Thymus (tissue), 11 donors: ENCODE data around the gene C17orf67. TPM values are rescaled to one million over a fixed set of nuclear protein-coding genes. Genes with fewer than 3 reads are reported as not detected.

Experiments used
- DNase-seq, 9 donors: peaks; one replicate each; pipeline ENCODE4 v3.0.0-alpha.2; 2013; ENCODE audit warnings: low spot score in 9 of 9, low read depth in 6 of 9, missing footprints in 1 of 9
- H3K27ac ChIP-seq, 2 donors: one replicate each; pipeline ENCODE4 v1.5.1; 2013; ENCODE audit warnings: control low read depth in 1 of 2, low read depth in 1 of 2, low read length in 1 of 2, mild to moderate bottlenecking in 1 of 2, moderate library complexity in 1 of 2
- H3K27me3 ChIP-seq, 2 donors: one replicate each; pipeline ENCODE4 v1.5.1; 2013; ENCODE audit warnings: low read length in 1 of 2; ENCODE audit not compliant: control insufficient read depth in 2 of 2, insufficient read depth in 1 of 2
- H3K36me3 ChIP-seq, 2 donors: one replicate each; pipeline ENCODE4 v1.5.1; 2013; ENCODE audit warnings: low read length in 1 of 2, mild to moderate bottlenecking in 1 of 2, moderate library complexity in 1 of 2; ENCODE audit not compliant: control insufficient read depth in 2 of 2, insufficient read depth in 2 of 2
- H3K4me1 ChIP-seq, 2 donors: one replicate each; pipeline ENCODE4 v1.5.1; 2013; ENCODE audit warnings: low read length in 2 of 2; ENCODE audit not compliant: control insufficient read depth in 2 of 2, insufficient read depth in 2 of 2
- H3K4me3 ChIP-seq, 2 donors: one replicate each; pipeline ENCODE4 v1.5.1; 2013; ENCODE audit warnings: low read length in 2 of 2, control low read depth in 1 of 2, mild to moderate bottlenecking in 1 of 2
- H3K9me3 ChIP-seq, 2 donors: one replicate each; pipeline ENCODE4 v1.5.1; 2013; ENCODE audit warnings: low read length in 1 of 2, mild to moderate bottlenecking in 1 of 2; ENCODE audit not compliant: control insufficient read depth in 2 of 2, insufficient read depth in 1 of 2
- WGBS: extraction: QIAGEN DNeasy Blood & Tissue Kit; methylation state at CpG from one replicate; pipeline ENCODE4 v1.1.7; 2013; 5-methylcytosine and 5-hydroxymethylcytosine counted together
- polyA plus RNA-seq: library from polyadenylated mRNA; stranded (reverse); fragments of 200-250 nt; gene quantifications from one replicate; pipeline ENCODE4 v1.2.3, GENCODE V29; 2013
- total RNA-seq: library from RNA; stranded (reverse); fragments of 120-200 nt; gene quantifications from one replicate; pipeline ENCODE4 v1.2.4, GENCODE V29; 2013
- donor health status: healthy.

C17orf67 gene
- total and polyA plus RNA-seq, 2 donors, result 8.0 to 14.0 TPM

DNA sequence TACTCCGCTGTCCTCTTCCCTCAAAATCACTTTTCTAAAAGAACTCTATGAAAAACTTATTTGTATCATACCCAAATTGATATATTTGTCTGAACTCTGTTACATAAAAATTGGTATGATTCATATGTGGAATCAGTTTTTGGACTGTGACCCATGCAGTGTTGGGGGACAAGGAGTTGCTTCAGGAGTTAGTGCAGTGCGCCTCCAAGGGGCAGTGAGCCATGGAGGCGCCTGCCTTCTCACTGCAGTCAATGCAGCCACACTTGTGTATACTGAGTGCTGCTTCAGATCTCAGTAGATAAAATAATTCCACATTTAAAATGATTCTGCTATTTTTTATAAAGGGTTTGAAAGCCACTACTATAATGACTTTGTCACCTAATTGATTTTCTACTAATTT is 32.8 kb upstream of the C17orf67 start:
- Histone ChIP-seq H3K27ac (no peak overlapping the region), H3K4me3 (no peak overlapping the region), H3K4me1 (no peaks in the 10 kb centered on the region), H3K27me3 (no peaks in the 10 kb centered on the region), H3K36me3 (peaks cover 16 to 35% of the 10 kb centered on the region in 2 donors), H3K9me3 (no peaks in the 10 kb centered on the region)
- WGBS, result 48% methylated on average over 3 of the region's 3 CpGs
- DNase-seq, result peak in 3 of 9 donors; percentile 24 to 34 (median 28)

DNA sequence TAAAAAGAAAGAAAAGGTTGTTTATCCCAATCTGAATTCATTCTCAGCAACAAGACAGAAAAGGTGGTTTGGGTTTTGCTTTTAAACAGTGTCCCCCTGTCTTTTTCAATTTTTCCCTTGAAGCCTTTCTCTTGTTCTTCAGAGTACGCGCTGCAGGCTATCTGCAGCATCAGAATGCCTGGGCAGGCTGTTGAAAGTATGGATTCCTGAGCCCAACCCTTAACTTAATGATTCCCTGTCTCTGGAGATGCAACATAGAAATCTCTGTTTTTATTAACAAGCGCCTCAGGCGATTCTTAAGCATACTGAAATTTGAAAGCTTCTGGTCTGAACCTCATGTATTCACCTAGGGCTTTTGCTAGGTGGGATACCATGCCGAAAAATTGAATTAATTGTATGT is 32.4 kb upstream of the C17orf67 start:
- H3K4me3 ChIP-seq, result no peak overlapping the region
- no peak for DNase-seq
- H3K9me3 ChIP-seq, result no peaks in the 10 kb centered on the region
- H3K27ac ChIP-seq, result no peak overlapping the region
- no peaks in the 10 kb centered on the region for H3K27me3 ChIP-seq
- 98% methylated on average over 5 of the region's 5 CpGs for whole genome bisulfite sequencing
- H3K4me1 ChIP-seq, result no peaks in the 10 kb centered on the region
- H3K36me3 ChIP-seq, result peaks cover 21 to 39% of the 10 kb centered on the region in 2 donors

DNA sequence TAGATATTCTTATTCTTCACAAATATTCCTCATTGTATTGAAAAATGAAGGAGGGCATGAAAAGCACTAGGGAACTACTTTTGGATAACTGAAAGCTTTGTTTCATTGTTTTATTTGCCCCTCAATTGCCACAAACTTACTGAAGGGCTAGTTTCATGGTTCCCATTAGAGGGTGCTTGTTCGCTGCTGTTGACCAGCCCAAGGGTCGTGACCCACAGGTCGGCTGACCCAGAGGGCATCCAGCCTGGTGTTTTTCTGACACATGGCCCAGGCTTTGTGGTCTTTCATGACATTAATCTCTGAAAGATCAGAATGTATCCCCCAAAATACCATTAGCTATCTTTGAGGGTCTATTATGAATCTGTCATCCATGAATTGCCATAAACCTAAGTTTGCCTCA is 30.3 kb upstream of the C17orf67 start:
- H3K27me3 ChIP-seq, result no peaks in the 10 kb centered on the region
- no peak overlapping the region for H3K27ac ChIP-seq
- 79% methylated on average over 3 of the region's 3 CpGs for WGBS
- no peaks in the 10 kb centered on the region for H3K9me3 ChIP-seq
- peaks cover 7 to 10% of the 10 kb centered on the region in 2 donors for H3K4me1 ChIP-seq
- DNase-seq, result no peak
- peaks cover 37 to 43% of the 10 kb centered on the region in 2 donors for H3K36me3 ChIP-seq
- no peak overlapping the region for H3K4me3 ChIP-seq

DNA sequence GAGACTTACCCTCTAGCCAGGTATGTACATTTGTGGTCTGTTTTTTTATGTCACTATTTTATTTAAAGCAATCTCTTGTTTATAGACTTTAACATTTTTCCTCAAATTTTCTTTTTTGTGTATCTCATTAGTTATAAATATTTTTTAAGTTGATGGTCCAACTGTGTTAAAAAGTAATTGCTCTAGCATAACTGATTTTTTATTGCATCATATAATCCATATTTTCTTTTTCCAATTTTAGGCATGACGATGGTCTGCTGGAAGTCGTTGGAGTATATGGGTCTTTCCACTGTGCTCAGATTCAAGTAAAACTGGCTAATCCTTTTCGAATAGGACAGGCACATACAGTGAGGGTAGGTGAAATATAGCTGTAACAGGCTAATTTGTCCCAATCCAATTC is 28.2 kb upstream of the C17orf67 start:
- no peak overlapping the region for H3K27ac ChIP-seq
- H3K27me3 ChIP-seq, result no peaks in the 10 kb centered on the region
- H3K9me3 ChIP-seq, result no peaks in the 10 kb centered on the region
- no peak for DNase-seq
- H3K4me1 ChIP-seq, result peaks cover 7 to 10% of the 10 kb centered on the region in 2 donors
- peaks cover 33 to 40% of the 10 kb centered on the region in 2 donors for H3K36me3 ChIP-seq
- no peak overlapping the region for H3K4me3 ChIP-seq
- 97% methylated on average over 3 of the region's 3 CpGs for WGBS

DNA sequence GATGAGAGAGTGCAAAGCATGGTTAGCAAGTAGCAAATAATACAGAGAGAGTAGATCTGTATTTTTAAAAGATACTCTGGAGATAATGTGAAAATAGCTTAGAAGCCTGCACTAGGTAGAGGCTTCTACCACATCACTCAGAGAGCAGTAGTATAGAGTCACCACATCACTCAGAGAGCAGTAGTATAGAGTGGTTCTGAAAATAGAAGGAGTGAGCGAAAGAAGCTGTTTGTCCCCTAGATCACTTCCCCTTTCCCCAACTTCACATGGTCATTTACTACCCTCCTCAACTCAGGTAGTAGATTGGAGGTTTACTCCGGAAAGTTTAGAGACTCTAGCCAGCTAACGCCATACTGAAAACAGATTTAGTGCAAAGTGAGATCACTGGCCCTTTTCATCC is 17.3 kb upstream of the C17orf67 start:
- peaks cover 8 to 14% of the 10 kb centered on the region in 2 donors for H3K4me1 ChIP-seq
- H3K9me3 ChIP-seq, result no peaks in the 10 kb centered on the region
- peak in 4 of 9 donors; percentile 27 to 74 (median 38) for DNase-seq
- H3K27ac ChIP-seq, result no peak overlapping the region
- peaks cover 26 to 27% of the 10 kb centered on the region in 2 donors for H3K36me3 ChIP-seq
- no peaks in the 10 kb centered on the region for H3K27me3 ChIP-seq
- H3K4me3 ChIP-seq, result no peak overlapping the region
- 63% methylated on average over 3 of the region's 3 CpGs for WGBS

DNA sequence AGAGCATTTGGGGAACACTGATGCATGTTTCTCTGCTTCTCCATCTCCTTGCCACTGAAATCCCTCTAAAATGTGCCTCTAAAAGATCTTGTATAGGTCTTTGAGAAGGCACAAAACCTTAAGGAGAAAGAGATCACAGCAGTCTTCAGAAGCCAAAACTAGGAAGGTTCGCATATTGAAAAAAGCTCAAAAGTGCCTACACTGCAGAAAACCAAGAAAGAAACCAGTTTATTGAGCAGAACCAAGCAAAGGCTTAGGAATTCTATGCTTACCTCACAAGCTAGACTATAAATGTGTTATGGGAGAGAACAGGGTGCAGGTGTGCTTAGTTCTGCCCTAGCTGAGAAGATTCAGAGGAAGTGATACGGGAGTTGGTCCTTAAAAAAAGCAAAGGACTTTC is 16.9 kb upstream of the C17orf67 start:
- H3K27ac ChIP-seq, result no peak overlapping the region
- no peaks in the 10 kb centered on the region for H3K27me3 ChIP-seq
- H3K4me3 ChIP-seq, result no peak overlapping the region
- no peaks in the 10 kb centered on the region for H3K9me3 ChIP-seq
- 74% methylated on average over 2 of the region's 2 CpGs for WGBS
- H3K4me1 ChIP-seq, result peaks cover 8 to 14% of the 10 kb centered on the region in 2 donors
- DNase-seq, result no peak
- peaks cover 25 to 26% of the 10 kb centered on the region in 2 donors for H3K36me3 ChIP-seq

DNA sequence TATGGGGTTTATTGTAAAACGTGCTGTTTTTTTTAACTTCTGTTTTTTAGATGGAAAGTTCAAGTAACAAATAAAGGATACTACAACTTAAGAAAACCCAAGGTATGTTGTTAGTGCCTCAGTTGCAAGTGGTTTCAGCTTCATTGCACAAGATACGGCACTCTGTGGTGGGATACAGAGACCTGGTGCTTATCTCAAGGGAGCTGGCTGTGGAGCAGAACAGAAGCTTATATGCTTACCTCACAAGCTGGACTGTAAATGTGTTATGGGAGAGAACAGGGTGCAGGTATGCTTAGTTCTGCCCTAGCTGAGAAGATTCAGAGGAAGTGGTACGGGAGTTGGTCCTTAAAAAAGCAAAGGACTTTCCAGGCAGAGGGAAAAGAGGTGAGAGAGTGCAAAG is 15.4 kb upstream of the C17orf67 start:
- Histone ChIP-seq H3K4me1 (peaks cover 8 to 14% of the 10 kb centered on the region in 2 donors), H3K27ac (no peak overlapping the region), H3K4me3 (no peak overlapping the region), H3K9me3 (no peaks in the 10 kb centered on the region), H3K36me3 (peaks cover 25 to 27% of the 10 kb centered on the region in 2 donors), H3K27me3 (no peaks in the 10 kb centered on the region)
- DNase-seq, result no peak
- 83% methylated on average over 3 of the region's 3 CpGs for WGBS

DNA sequence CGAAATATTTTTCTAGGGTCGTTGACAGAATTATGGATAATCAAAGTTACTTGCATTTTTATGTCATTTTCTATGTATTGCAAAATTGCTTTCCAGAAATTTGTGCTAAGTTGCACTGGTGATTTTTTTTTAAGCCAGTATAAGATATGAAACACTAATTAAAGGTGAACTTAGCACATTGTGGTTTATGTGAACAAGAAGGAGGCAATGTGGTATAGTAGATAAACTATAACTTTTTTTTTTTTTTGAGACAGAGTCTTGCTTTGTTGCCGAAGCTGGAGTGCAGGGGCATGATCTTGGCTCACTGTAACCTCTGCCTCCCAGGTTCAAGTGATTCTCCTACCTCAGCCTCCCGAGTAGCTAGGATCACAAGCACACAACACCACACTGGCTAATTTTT is 13.4 kb upstream of the C17orf67 start:
- Histone ChIP-seq H3K4me1 (peaks cover 8 to 14% of the 10 kb centered on the region in 2 donors), H3K9me3 (no peaks in the 10 kb centered on the region), H3K36me3 (peaks cover 25 to 29% of the 10 kb centered on the region in 2 donors), H3K27ac (no peak overlapping the region), H3K27me3 (no peaks in the 10 kb centered on the region), H3K4me3 (no peak overlapping the region)
- 96% methylated on average over 4 of the region's 4 CpGs for WGBS
- DNase-seq, result no peak

DNA sequence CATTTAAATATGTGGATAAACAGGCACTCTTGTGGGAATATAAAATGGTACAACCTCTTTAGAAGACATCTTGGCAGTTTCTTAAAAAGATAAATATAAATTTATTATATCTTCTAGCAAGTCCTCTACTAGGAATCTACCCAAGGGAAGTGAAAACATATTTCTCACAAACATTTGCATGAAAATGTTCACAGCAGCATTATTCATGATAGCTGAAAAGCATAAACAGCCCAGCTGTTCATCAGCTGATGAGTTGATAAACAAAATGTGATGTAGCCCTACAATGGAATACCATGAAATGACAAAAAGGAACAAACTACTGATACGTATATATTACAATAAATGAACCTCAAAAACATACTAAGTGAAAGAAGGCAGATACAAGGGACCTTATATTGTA is 12.2 kb upstream of the C17orf67 start:
- no peak overlapping the region for H3K4me3 ChIP-seq
- no peaks in the 10 kb centered on the region for H3K27me3 ChIP-seq
- peaks cover 20 to 27% of the 10 kb centered on the region in 2 donors for H3K36me3 ChIP-seq
- 100% methylated on average over 1 of the region's 1 CpG for WGBS
- peaks cover 4 to 8% of the 10 kb centered on the region in 2 donors for H3K4me1 ChIP-seq
- no peak overlapping the region for H3K27ac ChIP-seq
- no peak for DNase-seq
- H3K9me3 ChIP-seq, result no peaks in the 10 kb centered on the region

DNA sequence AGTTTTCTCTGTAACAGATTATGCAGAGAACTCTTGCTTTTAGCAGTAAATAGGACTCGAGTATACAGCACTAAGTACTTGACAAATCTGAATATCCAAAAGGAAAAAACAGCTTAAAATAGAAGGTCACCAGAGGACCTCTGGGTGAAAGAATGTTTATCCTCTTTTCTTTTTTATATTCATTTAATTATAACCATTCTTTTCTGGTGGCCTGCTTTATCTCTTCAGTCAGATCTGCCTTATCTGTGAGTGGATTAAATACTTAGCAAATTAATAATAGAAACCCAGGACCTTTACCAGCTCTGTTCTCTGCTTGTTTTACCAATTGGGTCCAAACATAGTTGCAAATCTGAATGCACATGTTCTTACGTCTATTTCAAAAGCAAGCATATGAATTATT is 8.9 kb upstream of the C17orf67 start:
- no peak for DNase-seq
- Histone ChIP-seq H3K4me3 (no peak overlapping the region), H3K9me3 (no peaks in the 10 kb centered on the region), H3K36me3 (peaks cover 12 to 22% of the 10 kb centered on the region in 2 donors), H3K27me3 (no peaks in the 10 kb centered on the region), H3K27ac (no peak overlapping the region), H3K4me1 (peaks cover 0 to 3% of the 10 kb centered on the region in 2 donors)
- 96% methylated on average over 2 of the region's 2 CpGs for WGBS
